Aorta (tissue), 5 donors: ENCODE measurements around the gene SPINK4. TPM values are rescaled to one million over a fixed set of nuclear protein-coding genes. Genes with fewer than 3 reads are reported as not detected.

Experiments
- ATAC-seq: fragments of 200-7000 bp; cut with Tn5 transposase; one replicate; pipeline ENCODE4 v1.9.1; 2022; ENCODE audit warnings: moderate library complexity; ENCODE audit not compliant: low FRiP score
- DNase-seq, 2 donors: peaks; one replicate each; pipeline ENCODE4 v3.0.0-alpha.2; 2020
- H3K27ac ChIP-seq, 2 donors: one replicate each; pipeline ENCODE4 v1.5.1; 2013; ENCODE audit warnings: low read length in 2 of 2, mild to moderate bottlenecking in 2 of 2, moderate library complexity in 2 of 2, control low read depth in 1 of 2, inconsistent platforms in 1 of 2, low read depth in 1 of 2
- H3K27me3 ChIP-seq, 2 donors: one replicate each; pipeline ENCODE4 v1.6.1; 2013; ENCODE audit warnings: control low read depth in 1 of 2, low read length in 1 of 2, mild to moderate bottlenecking in 1 of 2, moderate library complexity in 1 of 2; ENCODE audit not compliant: insufficient read depth in 2 of 2, control insufficient read depth in 1 of 2
- H3K36me3 ChIP-seq, 2 donors: one replicate each; pipeline ENCODE4 v1.6.1; 2013; ENCODE audit warnings: control low read depth in 1 of 2, low read length in 1 of 2, mild to moderate bottlenecking in 1 of 2; ENCODE audit not compliant: insufficient read depth in 2 of 2, control insufficient read depth in 1 of 2
- H3K4me1 ChIP-seq, 2 donors: one replicate each; pipeline ENCODE4 v1.6.1; 2013; ENCODE audit warnings: low read length in 2 of 2, control low read depth in 1 of 2, mild to moderate bottlenecking in 1 of 2, moderate library complexity in 1 of 2; ENCODE audit not compliant: insufficient read depth in 2 of 2, control insufficient read depth in 1 of 2
- H3K4me3 ChIP-seq, 2 donors: one replicate each; pipeline ENCODE4 v1.5.1; 2013; ENCODE audit warnings: low read length in 2 of 2, control low read depth in 1 of 2, mild to moderate bottlenecking in 1 of 2
- H3K9me3 ChIP-seq: one replicate; pipeline ENCODE4 v1.6.1; 2013; ENCODE audit warnings: mild to moderate bottlenecking, low read length; ENCODE audit not compliant: control insufficient read depth
- WGBS, 2 donors: extraction: QIAGEN DNeasy Blood & Tissue Kit; methylation state at CpG; one replicate each; pipeline ENCODE4 v1.1.7; 2013; 5-methylcytosine and 5-hydroxymethylcytosine counted together
- intact Hi-C, 2 donors: fragments of 100-400 bp; cut with DNase I; formaldehyde crosslinking; loops; one replicate each; pipeline versions ENCODE4 v1.14.2 to v1.15.0; 2022
- polyA plus RNA-seq, 2 donors: library from polyadenylated mRNA; stranded (reverse); fragments of 200-250 nt; gene quantifications; one replicate each; pipeline ENCODE4 v1.2.3, GENCODE V29; 2013
- total RNA-seq, 2 donors: library from RNA; stranded (reverse); fragmentation: NEBNext Ultra II Directional; extraction: Animal tissue kit (Norgen Biotek cat#: 25700); gene quantifications; one replicate each; pipeline ENCODE4 v1.2.1, GENCODE V29; 2021
- donor health status: healthy with polysubstance abuse.
- donor health status: Bipolar disorder and iron deficiency.
- donor health status: DM: no; HTN: no; CAD: no.
- donor health status: DM: no; HTN: no; CAD: no.
- donor health status: DM: yes; HTN: yes; CAD: no.

Gene SPINK4
- total and polyA plus RNA-seq, 4 donors = 129 TPM; not detected in 3

GRCh38 chr9:33234511-33235467, 5.2 kb upstream of the SPINK4 start:
- Histone ChIP-seq H3K4me3 (no peak overlapping the region), H3K9me3 (no peaks in the 10 kb centered on the region), H3K27me3 (no peaks in the 10 kb centered on the region), H3K36me3 (no peaks in the 10 kb centered on the region), H3K27ac (no peak overlapping the region), H3K4me1 (no peaks in the 10 kb centered on the region)
- no peak for ATAC-seq
- WGBS, 2 donors = 87 to 89% methylated on average over 9 of the region's 9 CpGs
- intact Hi-C loops = no loop called here
- no peak for DNase-seq

DNA sequence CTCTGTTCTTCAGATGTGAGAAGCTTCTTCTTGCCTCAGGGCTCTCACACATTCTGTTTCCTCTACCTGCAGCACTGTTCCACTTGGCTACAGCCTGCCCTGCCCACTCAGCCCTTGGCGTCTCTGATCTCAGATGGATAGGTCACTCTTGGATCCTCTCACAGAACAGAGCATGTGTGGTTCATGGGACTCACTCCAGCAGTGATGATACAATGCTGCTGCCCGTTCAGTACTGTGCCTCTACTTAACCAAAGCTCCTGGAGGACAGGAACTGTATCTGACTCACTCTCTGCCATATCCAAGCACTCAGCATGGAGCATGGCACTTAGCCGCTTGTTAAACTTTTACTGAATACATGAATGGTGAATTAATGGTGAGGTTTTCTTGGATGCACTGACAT, 3.4 kb upstream of the SPINK4 start:
- ATAC-seq (no peak), DNase-seq (no peak)
- no peak overlapping the region for H3K27ac ChIP-seq
- no peaks in the 10 kb centered on the region for H3K27me3 ChIP-seq
- no peaks in the 10 kb centered on the region for H3K4me1 ChIP-seq
- intact Hi-C loops = no loop called here
- 78% methylated on average over 3 of the region's 3 CpGs for WGBS, 2 donors
- no peak overlapping the region for H3K4me3 ChIP-seq
- no peaks in the 10 kb centered on the region for H3K9me3 ChIP-seq
- no peaks in the 10 kb centered on the region for H3K36me3 ChIP-seq

GRCh38 chr9:33241298-33241697, 1.3 kb downstream of the SPINK4 start:
- H3K4me3 ChIP-seq = no peak overlapping the region
- no peaks in the 10 kb centered on the region for H3K36me3 ChIP-seq
- no peak overlapping the region for H3K27ac ChIP-seq
- no peak for DNase-seq
- intact Hi-C loops = no loop called here
- no peaks in the 10 kb centered on the region for H3K4me1 ChIP-seq
- H3K27me3 ChIP-seq = no peaks in the 10 kb centered on the region
- no peaks in the 10 kb centered on the region for H3K9me3 ChIP-seq
- WGBS, 2 donors = 81 to 82% methylated on average over 5 of the region's 5 CpGs
- no peak for ATAC-seq

DNA sequence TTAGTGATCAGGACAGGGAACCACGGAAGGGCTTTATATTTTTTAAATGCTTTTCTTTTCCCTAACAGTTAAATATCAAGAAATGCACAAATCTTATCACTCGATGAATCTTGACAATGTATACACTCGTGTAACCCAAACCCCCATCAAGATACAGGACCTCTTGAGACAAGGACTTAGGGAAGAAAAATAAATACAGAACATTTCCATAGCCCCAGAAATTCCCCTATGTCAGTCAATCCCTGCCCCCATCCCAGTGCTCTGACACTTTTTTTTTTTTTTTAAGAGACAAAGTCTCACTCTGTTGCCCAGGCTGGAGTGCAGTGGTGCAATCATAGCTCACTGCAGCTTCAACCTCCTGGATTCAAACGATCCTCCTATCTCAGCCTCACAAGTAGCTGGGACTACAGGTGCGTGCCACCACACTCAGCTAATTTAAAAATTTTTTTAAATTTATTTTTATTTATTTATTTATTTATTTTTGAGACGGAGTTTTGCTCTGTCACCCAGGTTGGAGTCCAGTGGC, 2.7 kb downstream of the SPINK4 start:
- H3K9me3 ChIP-seq = no peaks in the 10 kb centered on the region
- WGBS, 2 donors = 64 to 70% methylated on average over 6 of the region's 6 CpGs
- DNase-seq (no peak), ATAC-seq (no peak)
- no peaks in the 10 kb centered on the region for H3K27me3 ChIP-seq
- no peaks in the 10 kb centered on the region for H3K4me1 ChIP-seq
- H3K36me3 ChIP-seq = no peaks in the 10 kb centered on the region
- no peak overlapping the region for H3K4me3 ChIP-seq
- intact Hi-C loops = no loop called here
- H3K27ac ChIP-seq = no peak overlapping the region

DNA sequence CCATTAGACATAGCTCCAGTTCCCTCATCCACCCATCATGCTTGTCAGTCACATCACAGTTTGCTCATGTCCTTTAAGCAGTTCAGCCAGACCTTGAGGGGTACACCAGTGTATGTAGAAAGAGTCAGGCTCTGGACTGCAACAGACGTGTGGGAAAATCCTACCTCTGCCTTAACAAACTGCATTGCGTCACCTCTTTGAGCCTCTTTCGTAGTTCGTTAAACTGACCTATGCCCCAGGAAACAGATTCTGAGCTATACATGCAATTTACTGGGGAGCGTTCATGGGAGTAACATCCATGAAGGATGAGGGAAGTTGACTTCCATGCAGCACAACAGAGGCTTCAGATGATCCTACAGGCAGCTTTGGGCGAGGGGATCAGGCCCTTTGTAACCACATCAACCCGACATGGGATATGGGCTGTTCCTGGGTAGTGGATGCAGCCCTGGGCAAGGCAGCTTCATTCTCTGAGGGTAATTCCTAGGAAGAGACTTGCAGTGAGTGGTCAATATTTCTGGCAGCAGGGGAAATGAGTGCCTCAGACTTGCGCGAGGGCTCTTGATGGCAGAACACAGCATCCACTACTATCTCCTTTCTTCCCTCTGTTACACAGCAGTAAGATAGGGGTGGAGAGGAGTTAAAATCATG, 4.3 kb downstream of the SPINK4 start:
- WGBS, 2 donors = 80 to 81% methylated on average over 9 of the region's 9 CpGs
- Histone ChIP-seq H3K27ac (no peak overlapping the region), H3K4me1 (no peaks in the 10 kb centered on the region), H3K27me3 (no peaks in the 10 kb centered on the region), H3K4me3 (no peak overlapping the region), H3K36me3 (no peaks in the 10 kb centered on the region), H3K9me3 (no peaks in the 10 kb centered on the region)
- no peak for DNase-seq
- ATAC-seq = no peak
- intact Hi-C loops = no loop called here

GRCh38 chr9:33245341-33245740, 5.4 kb downstream of the SPINK4 start:
- H3K9me3 ChIP-seq = no peaks in the 10 kb centered on the region
- no peak overlapping the region for H3K4me3 ChIP-seq
- H3K27me3 ChIP-seq = no peaks in the 10 kb centered on the region
- intact Hi-C loops = no loop called here
- DNase-seq (no peak), ATAC-seq (no peak)
- no peaks in the 10 kb centered on the region for H3K4me1 ChIP-seq
- no peak overlapping the region for H3K27ac ChIP-seq
- no peaks in the 10 kb centered on the region for H3K36me3 ChIP-seq
- 82 to 85% methylated on average over 2 of the region's 2 CpGs for WGBS, 2 donors

DNA sequence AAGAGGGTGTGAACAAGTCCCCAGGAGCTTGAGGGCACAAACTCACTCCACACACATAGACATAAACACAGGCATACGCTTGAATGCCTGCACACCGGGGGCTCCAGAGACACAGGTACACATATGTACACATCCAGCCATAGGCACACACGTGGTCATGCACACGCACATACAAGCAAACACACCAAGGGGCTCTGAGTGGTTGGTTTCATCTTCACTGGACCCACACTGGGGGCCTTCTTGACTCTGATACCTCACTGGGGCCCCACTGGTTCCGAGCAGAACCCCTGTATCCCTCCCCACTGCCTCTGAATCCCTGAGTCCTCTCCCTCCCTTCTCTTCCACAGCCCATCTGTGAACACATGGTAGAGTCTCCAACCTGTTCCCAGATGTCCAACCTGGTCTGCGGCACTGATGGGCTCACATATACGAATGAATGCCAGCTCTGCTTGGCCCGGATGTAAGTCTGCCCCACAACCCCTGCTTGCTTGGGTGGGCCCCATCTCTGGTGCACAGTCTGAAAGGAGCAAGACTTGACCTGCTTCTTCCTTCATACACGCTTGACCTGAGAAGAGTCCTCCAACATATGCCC, 6.4 kb downstream of the SPINK4 start:
- Histone ChIP-seq H3K27ac (no peak overlapping the region), H3K4me1 (no peaks in the 10 kb centered on the region), H3K27me3 (no peaks in the 10 kb centered on the region), H3K36me3 (no peaks in the 10 kb centered on the region), H3K4me3 (no peak overlapping the region), H3K9me3 (no peaks in the 10 kb centered on the region)
- intact Hi-C loops = no loop called here
- DNase-seq (no peak), ATAC-seq (no peak)
- 86 to 90% methylated on average over 9 of the region's 9 CpGs for WGBS, 2 donors

DNA sequence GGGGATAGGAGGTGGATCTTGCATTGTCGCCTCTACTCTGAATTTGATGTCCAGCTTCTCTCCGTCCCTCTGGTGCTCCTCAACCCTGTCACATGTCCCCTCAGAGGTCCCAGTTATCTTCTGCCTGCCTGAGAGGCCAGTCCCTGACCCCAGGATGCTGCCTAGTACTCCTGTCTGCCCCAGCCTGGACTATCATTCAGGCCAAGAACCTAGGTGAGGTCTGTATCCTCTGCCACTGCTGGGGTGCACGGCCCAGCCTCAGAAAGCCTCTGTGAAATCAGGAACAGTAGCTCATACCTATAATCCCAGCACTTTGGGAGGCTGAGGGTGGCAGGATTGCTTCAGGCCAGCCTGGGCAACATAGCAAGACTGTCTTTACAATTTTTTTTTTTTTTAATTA, 8.6 kb downstream of the SPINK4 start:
- Histone ChIP-seq H3K9me3 (no peaks in the 10 kb centered on the region), H3K27ac (no peak overlapping the region), H3K27me3 (no peaks in the 10 kb centered on the region), H3K36me3 (no peaks in the 10 kb centered on the region), H3K4me1 (no peaks in the 10 kb centered on the region), H3K4me3 (no peak overlapping the region)
- DNase-seq (no peak), ATAC-seq (no peak)
- WGBS, 2 donors = 91% methylated on average over 3 of the region's 3 CpGs
- intact Hi-C loops = no loop called here
